NCI-H748 treated with DMSO at 0.1 percent for 48 hours (cell line): Measurements from ENCODE around the gene OSTN.
"Not testable (repeated sequence)": the region's sequence is repeated elsewhere in the genome, so short reads cannot be mapped to it uniquely, and the experiment has no call there.

Experiments
- DNase-seq: peaks from one replicate; lab custom pipeline; 2025; lab: John Stamatoyannopoulos, UW

The OSTN gene

DNA sequence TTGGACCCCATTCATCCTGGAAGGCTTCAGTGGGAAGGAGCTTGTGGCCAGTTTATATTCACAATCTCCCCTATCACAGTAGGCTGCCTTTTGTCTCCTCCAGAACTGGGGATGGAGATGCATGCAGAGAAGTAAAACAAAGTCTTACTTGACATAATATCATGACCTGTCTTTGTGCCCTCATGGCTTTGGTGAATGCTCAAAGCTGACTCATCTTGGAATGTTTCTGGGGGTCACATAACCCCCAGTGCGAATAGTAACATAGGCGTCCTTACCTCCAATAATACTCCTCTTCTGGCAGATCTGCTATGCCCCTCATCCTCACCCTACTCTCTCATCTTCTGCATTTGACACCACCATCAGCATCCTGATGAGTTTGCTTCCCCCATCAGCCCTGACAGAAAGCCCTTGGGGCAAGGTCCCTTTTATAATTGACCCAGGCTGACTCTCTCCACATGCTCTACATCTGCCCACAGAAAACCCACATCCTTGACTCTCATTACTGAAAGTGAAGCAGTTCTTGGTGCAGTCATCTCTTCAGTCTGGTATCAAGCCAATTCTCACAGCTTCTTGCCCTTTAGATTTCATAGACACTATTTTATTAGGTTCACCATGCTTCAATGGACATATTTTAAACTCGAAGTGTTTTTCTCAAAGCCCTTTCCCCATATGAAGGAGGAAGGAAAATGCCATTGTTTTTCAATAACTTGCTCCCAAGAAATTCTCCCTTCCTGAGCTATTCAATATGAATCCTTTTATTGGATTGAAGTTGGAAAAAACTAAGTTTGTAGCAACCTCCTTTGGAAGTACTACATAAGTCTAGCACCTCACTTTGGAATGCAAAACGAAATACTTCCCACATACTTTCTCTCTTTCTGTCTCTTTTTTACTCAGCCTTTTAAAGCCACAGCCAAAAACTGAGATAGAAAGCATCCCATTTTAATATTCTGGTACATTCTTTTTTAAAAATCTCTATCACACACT, 36.6 kb downstream of the OSTN start:
- DNase-seq: no peak

DNA sequence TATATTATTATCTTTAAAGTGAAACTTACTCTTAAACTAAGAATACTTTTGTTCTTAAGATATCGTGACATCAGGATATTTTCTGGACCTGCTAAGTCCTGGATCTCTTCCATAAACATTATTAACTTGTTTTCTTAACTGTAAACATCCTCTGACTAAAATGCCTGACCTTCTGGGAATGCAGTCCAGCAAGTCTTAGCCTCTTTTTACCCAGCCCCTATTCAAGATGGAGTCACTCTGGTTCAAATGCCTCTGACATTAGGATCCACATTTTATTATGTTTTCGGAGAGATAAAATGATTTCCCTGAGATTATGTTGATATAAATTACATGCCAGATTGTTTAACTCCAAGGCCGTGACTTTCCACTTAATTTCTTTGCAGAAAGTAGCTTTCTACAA, 37.6 kb downstream of the OSTN start:
- no peak for DNase-seq

DNA sequence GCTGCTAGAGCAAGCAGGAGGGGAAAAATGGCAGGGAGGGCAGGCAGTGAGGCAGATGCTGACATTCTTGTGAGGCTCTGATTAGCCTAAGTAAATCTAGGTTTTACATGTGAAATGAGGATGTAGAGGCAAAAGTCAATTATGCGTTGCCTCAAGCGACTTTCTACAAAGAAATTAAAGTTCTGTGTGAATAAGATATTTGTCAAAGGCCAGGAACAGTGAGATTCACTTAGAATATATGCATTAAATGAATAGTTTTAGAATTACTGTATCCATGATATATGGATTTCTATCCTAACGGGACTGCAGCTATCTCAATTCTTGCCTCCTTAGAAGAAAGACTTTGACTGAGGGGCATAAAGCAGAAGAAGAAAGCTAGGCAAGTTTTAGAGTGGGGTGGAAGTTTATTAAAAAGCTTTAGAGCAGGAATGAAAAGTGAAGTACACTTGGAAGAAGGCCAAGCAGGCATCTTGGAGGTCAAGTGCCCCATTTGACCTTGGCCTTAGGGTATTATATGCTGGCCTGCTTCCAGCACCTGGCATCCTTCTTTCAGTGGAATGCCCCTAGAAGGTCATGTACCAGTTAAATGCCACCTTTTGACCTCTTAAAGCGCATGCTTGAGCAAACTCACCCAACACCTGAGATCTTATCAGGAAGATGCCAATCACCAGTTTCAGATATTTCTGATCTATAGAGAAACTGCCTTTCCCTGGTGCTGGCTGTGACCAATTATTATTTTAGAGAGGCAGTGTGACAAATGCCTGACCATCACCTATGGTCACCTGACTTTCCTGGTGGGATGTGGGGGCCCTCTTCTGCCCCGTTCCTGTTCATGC, 38.2 kb downstream of the OSTN start:
- DNase-seq: no peak

DNA sequence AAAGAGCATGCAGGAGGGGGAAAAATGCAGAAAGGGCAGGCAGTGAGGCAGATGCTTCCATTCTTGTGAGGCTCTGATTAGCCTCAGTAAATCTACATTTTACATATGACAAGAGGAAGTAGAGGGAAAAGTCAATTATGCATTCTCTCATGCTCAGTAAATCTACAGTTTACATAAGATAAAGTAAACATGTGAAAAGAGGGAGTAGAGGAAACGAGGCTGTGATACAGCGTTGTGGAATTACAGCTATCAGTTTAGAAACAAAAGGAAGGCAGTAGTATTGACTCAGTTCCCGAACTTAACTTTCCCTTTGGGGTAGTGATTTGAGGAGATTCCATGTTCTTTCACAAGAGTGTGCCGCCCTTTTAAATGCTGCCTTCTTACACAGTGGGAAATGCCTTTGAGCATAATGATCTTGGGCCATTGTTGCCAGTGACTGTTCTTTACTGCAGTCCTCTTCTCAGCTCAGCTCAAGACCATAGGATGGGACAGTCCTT, 39.3 kb downstream of the OSTN start:
- no peak for DNase-seq

DNA sequence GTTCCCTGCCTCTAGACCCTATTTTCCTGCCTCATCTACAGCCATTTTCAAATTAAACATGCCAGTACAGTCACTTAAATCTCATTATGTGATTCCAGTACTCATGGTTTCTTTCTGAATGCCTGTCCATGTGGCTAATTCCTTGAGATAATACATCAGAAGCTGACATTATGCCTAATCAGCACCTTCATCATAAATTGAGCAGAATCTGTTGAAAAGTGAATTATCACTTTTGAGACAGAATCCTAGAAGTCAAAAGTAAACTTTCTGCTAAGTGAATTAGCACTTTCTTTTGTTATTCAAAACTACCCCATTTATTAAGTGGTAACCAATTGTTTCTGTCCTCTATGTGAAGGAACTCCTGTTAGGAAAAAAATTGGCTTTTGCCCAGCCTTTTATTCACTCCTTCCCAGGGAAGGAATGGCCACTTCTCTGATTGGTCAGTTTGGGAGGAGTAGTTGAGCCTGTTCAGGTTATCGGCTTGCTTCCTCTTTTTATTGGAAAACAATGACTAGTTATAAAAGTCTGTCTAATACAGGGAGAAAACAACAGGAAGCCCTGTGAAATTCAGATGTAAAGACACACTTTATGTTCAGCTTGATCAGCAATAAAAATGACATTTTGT, 40.5 kb downstream of the OSTN start:
- no peak for DNase-seq

DNA sequence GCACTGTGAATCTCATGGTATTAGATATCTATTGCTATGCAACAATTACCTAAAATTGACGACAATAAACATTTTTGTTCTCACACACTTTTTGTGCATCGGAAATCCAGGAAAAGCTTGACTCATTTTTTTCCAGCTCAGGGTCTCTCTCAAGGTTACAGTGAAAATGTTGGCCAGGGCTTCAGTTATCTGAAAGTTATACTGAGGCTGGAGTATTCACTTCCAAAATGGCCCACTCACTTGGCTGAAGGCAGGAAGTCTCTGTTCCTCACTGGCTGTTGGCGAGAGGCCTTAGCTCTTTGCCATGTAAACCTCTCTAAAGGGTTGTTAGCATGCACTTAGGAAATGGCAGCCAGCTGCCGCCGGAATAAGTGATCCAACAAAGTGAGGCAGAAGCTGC, 41.4 kb downstream of the OSTN start:
- DNase-seq: no peak

DNA sequence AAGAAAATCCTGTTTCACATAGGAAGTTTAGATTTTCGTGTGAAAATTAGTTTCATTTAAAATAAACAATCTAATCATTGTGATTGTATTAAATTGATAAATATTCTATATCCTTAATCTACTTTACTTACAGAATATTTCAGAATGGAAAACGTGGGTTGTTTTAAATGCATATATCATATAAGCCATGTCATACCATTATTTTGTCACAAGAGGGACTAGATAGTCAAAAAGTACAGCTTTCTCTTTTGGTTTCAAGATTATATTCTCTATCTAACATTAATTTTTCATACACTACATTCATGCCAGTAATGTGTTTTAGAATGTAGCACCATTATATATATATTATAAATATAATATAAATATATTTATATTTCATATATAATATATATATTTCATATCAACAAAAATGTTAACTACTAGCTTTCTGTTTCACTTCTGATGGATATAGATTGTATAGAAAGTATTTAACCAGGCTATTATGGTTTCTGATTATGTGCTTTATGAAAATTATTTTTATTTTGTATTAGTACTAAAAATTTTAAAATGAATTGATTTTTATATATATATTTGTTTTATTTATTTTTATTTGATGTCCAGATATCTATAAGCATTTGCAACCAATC, 45.3 kb downstream of the OSTN start:
- DNase-seq: no peak

DNA sequence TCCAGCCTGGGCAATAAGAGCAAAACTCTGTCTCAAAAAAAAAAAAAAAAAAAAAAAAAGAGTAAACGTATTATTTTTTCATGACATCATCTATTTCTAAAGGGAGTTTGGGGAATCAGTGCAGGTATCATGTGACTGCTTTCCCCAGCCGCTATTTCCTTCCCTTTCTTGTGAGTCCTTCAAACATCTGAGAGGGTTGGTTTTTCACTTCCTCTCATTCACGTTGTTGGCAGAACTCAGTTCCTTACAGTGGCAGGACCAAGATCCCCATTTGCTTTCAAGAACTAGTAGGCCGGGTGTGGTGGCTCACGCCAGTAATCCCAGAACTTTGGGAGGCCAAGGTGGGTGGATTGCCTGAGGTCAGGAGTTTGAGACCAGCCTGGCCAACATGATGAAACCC, 47.0 kb downstream of the OSTN start:
- not testable (repeated sequence) for DNase-seq

DNA sequence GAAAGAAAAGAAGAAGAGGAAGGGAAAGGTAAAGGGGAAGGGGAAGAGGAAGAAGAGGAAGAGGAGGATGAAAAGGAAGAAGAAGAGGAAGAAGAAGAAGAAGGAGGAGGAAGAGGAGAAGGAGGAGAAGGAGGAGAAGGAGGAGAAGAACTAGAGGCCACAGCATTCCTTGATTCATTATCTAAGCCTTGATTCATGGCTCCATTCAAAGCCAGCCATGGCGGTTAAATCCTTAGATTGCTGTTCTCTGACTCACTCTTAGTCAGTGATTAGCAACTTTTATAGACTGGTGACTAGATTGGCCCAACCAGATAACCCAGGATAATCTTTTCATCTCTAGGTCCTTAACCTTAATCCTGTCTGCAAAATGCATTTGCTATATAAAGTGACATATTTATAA, 47.6 kb downstream of the OSTN start:
- DNase-seq: no peak

DNA sequence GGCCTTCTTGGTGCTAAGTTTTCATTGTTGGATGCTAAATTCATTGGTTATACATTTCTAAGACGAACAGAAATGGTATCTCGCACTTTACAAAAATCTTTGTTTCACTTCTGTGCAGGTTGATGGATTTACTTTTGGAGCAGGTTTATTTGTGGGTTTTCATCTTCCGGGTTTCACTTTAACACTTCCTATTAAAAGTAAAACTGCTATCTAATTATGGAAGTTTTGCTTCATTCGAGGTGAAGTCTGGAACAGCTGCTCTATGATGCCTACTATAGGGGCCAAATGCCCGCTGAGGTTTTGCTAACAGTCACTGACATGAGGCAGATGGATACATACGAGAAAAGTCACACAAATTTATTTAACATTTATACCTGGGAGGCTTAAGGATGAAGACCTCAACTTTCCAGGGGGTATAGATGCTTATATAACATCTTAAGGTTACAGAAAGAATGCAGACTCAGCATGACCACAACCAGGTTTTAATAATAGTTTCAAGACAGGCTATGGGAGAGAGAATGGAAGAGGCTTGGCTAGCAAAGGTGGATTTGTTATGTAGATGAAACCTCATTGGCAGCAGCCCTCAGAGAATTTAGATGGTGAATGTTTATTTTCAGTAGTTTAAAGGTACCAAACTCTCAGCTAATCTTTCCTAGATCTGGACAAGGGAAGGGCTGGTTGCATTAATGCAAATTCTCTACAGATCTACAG, 54.2 kb downstream of the OSTN start:
- no peak for DNase-seq

DNA sequence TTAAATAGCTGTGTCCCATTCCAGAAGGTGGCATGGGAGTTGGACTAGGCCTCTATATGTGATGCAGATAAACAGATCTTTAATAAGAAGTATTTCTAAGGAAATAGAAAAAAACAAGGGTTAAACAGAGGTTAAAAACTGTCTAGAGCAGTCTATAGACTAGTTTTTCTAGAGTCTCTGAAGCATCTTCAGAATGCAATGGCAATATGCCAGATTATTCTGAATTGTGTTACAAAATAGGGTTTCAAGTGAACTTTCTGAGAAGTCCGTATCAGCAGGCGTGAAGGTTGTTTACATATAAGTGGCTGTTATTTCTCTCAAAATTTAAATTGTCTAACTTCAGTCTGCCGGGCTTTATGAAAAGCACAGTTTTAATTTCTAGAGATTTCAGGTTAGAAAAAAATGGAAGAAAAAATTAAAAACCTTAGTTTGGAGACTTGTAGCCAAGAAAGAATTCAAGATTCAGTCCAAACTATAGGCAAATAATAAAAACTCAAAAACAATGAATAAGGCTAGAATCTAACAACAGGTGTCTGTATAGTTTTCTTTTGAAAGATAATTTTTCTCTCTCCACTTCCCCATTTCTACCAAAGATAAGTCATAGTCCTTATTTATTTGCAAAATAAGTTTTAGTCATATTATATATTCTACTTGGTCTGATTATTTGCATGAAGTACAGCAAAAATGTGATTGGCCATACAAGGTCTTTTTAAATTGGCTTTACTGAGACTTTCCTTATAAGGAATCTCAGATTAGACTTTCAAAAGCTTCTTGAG, 55.2 kb downstream of the OSTN start:
- DNase-seq: no peak

DNA sequence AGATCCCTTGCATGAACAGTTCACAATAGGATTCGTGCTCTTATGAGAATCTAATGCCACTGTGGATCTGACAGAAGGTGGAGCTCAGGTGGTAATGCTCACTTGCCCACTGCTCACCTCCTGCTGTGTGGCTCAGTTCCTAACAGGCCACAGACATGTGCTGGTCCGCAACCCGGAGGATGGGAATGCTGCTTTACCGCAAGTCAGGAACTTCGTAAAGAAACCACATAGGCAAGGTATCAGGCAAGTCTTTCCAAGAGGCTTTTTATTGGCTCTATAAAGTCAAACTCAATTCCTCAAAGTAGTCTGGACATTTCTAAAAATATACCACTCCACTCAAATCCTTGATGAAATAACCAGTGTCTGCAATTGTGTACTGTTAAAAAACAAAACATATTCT, 56.1 kb downstream of the OSTN start:
- no peak for DNase-seq

DNA sequence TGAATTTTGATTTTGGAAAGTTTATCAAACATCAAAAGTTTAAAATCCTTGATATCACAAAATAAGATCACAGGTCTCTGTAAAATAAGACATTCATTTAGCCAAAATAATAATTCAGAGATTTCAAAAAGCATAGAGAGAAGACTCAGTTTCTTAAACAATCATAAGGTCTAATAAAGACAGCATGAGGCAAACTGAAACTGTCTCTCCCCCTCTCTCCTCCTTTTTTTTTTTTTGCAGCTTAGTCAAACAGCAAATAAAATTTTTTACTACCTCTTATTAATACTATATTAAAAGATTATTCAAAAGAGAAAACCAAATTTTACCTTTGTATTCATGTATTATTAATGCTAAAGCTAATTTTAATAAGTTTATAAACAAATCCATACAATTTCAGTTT, 57.4 kb downstream of the OSTN start:
- DNase-seq: no peak

DNA sequence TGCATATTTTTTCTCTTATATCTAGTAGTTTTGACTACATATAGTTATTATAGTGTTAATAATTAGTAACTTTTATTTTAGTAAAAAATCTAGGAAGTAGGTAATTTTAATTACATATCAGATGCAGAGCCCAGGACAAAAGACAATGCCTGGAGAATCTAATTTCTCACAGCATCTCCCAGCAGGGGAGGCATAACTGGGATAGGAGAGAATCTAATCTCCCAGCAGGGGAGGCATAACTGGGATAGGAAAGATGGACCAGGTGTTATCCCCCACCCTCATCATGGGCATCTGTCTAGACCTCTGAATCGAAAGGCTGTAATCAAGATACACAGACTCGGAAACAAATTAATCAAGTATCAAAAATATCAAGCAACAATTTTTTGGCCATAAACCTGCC, 58.2 kb downstream of the OSTN start:
- no peak for DNase-seq

DNA sequence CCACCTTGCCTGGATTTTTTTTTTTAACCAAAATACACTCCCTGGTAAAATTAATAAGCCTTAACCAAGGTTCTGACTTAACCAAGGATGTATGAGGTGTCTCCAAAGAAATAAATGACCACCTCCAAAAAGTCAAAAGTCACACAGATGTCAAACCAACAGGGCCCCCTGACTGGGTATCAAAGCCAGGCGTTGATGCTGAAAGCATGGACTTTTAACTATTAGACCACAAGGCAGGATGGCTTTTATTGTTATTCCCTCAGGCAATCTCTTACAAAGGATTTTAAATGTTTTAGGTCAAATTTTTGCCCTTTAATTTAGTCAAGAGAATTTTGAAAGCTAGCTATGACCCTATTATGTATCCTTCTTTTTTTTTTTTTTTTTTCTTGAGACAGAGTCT, 60.4 kb downstream of the OSTN start:
- DNase-seq: no peak

DNA sequence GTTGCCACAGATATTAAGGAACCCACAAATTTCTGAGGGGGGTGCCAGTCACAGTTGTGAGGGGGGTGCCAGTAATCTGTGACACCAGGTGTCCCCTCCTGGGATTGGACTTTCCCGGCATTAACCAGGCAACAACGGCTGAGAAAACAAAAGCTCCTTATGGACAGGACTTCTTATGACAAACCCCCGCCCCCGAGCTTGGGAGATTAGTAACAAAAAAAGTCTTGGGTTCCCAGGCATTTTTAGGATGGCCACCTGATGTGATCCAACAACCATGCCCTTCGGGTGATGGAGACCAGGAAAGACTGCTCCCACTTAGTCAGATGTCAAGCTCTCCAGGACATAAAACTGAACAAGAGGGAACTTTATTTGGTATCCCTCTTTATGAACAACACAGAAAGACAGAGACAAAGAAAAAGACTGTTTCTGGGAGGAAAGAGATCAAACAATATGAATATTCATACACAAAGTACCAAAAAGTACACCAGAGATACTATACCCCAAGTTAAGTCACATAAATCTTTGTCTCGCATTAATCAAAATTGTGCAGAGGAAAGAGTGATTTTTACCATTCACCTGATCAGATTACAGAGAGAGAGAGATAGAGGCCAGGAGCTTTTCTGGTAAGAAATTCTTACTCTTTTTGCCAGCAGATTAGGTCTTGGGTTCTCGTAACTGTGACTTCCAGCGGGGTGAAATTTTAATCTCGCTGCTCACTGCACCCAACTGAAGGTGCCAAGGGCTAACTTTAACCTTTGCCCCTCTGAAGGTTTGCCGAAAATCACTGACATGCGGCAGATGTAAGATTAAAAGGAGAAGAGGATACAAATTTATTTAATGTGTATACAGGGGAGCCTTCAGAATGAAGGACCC, 61.6 kb downstream of the OSTN start:
- no peak for DNase-seq

DNA sequence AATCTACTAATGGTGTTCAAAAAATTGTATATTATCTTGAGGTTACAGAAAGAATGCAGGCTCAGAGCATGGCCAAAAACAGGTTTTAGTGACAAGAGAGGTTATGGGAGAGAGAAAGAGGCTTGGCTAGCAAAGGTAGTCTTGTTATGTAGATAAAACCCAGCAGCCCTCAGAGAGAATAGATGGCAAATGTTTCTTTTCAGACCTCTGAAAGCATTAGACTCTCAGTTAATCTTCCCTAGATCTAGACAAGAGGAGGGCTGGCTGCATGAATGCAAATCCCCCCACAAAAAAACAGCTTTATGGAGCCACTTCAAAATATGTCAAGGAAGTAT, 62.2 kb downstream of the OSTN start:
- DNase-seq: no peak

DNA sequence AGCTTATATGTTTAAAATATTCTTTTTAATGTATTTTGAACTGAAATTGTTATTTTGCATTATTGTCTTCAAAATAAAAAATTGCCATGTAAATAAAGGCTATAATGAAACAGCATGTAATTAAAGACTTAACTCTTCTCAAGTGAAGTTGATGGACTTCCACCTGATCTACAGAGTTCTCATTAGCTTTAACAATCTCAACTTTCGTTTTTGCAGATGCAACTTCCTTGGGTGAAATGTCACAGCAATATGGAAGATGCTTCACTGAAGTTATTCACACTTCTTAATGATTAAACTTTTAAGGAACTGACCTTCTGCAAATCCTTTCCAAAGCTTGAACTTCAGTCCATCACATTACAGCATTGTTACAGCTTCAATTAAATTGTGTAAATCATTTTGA, 63.6 kb downstream of the OSTN start:
- DNase-seq: no peak

DNA sequence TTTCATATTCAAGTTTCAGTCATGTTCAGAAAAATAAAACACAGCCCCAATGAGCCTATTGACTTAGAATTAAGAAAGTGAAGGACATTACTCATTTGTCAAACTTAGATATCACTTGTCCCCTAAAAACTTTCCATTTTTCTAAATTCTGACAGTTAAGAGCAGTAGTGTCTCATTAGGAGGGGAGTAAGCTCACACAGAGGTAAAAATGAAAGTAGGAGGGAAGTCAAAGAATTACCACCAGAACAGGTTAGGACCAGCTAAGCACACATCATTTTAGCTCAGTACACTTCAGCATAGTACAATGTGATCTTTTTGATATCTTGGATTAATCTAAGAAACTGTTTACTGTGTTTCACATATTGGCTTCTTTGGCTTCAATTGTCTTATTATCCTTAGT, 64.3 kb downstream of the OSTN start:
- DNase-seq: no peak

DNA sequence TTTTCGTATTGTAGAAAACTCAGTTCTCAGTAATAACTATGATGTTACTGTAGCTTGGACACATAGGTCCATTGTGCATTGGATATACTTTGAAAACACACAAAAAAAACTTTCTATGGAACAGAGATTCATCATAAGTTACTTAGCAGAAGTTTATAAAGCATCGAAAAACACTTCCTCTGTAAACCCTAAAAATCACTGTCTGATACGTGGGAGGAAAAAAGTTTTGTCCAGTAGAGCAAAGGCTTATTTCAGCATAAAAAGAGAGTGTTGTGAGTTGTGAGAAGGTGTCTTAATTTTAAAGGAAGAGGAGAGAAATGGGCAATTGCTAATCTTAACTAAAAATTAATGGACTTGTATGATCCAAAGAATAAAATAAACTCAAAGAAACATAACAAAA, 64.8 kb downstream of the OSTN start:
- no peak for DNase-seq
